ENCODE data around the gene ADAM23.

ADAM23 gene

DNA sequence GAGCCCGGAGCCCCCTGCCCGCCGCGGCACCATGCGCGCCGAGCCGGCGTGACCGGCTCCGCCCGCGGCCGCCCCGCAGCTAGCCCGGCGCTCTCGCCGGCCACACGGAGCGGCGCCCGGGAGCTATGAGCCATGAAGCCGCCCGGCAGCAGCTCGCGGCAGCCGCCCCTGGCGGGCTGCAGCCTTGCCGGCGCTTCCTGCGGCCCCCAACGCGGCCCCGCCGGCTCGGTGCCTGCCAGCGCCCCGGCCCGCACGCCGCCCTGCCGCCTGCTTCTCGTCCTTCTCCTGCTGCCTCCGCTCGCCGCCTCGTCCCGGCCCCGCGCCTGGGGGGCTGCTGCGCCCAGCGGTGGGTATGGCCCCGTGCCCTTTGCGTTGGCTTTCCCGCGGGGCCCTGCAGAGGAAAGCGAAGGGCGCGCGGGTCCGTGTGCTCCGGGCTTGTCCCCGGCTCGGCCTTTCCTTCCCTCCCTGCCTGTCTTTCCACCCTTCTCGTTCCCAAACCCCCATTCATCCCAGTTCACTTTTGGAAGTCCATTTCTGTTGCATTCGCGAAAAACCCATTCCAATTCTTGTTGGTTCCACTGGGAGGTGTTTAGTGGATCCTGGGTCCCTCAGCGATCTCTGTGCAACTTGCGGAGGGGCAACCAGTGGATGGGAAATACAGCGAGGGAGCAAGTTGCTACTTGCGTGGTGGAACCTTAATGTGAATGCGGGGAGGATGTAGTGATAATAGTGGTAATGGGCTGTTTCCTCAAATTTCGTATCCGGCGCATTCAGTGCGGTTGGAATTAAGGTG lies 599 bp downstream of the ADAM23 start:
- DNase-seq (ENCODE audit: low spot score): peak; percentile 84

DNA sequence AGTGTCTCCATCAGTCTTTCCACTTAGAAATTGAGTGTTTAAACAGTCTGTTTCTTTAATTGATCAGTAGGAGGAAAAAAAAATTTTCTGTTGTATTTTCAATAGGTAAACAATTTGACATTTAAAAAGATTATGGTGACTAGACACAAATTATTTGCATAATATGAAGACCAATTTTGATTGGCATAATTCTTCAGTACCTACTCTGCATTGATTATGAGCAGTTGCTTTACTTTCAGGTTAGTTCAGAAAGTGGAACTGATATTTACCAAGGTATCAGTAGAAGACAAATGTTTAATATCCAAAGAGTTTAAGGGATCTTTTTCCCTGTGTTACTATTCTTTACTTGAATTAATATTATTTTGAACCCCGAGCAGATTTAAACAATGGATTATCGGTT lies 2.6 kb downstream of the ADAM23 start:
- DNase-seq (ENCODE audit: low spot score): no peak

DNA sequence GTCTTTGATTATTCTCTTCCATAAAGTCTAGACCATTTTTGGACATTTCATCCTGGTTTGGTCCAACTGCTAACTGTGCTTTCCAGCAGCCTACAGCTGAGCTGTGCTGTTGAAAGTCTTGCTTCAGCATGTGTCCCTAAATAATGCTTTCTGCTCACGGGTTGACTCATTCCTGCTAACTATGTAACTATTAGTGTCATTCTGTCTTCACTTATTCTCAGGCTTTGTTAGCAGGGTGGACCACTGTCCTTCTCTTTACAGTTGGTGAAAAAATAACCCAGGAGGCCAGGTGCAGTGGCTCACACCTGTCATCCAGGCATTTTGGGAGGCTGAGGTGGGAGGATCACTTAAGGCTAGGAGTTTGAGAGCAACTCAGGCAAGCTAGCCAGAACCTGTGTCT lies 8.9 kb downstream of the ADAM23 start:
- DNase-seq (ENCODE audit: low spot score): no peak

DNA sequence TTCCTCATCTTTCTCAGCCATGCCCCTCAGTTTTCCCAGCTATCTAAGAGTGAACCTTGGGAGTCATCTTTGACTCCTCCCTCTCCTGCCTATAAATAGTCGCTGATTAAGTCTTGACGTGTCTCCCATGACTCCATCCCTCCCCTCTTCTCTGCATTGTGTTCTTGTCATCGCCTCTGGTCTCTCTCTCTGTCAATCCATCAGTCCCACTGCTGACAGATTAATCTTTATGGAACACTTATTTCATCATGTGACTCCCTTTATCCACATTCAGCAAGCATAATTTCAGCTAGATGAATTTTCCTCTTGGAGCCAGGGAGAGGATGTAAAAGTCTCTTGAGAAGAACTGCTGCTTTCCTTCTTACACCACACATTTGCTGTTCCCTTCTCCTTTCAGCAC lies 9.4 kb downstream of the ADAM23 start:
- no peak for DNase-seq (ENCODE audit: low spot score)

DNA sequence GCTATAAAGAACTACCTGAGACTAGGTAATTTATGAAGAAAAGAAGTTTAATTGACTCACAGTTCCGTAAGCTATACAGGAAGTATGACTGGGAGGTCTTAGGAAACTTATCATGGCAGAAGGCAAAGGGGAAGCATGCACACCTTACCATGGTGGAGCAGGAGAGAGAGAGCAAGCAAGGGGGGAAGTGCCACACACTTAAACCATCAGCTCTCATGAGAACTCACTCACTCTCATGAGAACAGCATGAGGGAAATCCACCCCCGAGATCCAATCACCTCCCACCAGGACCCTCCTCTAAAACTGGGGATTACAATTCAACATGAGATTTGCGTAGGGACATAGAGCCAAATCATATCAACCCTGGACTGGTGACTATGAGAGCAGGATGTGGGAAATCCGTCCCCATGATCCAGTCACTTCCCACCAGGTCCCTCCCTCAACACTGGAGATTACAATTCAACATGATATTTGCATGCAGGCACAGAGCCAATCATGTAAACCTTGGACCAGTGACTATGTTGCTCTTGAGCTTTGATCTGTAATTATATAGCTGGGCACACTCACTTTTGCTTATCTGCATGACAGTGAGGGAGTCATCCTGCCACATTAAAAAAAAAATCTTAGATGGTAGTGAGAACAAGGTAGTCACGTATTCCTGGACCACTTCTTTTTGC lies 12.9 kb downstream of the ADAM23 start:
- DNase-seq (ENCODE audit: low spot score): no peak

DNA sequence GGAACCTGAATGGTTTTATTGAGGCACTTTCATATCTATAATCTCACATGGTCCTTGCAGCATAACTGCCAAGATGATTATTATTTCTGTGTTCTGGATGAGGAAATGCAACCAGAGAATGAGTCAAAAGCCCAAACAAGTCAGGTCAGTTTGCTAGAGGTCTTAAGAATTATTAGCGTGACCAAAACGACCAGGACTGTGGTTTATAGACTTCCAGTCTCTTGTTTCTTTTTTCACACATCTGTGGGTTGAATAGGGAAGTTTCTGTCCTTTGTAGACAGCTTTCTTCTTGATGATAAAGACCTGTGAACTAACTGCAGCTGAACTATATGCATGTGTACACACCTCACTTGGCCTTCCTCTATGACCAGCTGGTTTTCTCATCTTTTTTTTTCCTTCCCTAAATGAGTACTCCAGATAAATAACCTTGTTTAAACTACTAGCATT lies 13.9 kb downstream of the ADAM23 start:
- DNase-seq (ENCODE audit: low spot score): no peak

DNA sequence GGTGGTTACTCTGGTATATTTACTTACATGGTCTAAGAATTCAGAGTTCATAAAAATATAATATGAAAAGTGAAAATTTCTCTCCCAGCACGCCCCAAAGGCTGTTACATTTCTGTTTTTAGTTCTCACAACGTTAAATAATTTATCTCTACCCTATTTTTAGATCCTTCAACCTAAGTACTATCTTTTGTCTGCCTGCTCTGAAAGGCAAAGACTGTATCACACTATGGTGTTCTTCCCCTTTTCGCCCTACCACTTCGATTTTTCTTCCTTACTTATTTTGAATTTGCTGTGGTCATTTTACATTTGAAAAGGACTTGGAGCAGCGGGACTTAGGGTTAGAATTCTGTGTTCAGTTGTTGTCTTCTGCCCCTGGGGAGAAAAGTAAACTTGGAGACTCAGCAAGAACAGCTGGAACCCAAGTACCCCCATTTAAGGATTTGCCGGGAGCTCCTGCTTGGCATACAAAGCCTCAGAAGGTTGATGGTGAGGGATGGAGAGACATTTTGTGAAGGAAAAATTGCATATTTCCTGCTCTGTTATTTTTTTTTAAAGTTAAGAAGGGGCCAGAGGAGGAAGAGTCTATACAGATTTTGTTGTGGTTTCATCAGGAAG lies 19.0 kb downstream of the ADAM23 start:
- no peak for DNase-seq (ENCODE audit: low spot score)

DNA sequence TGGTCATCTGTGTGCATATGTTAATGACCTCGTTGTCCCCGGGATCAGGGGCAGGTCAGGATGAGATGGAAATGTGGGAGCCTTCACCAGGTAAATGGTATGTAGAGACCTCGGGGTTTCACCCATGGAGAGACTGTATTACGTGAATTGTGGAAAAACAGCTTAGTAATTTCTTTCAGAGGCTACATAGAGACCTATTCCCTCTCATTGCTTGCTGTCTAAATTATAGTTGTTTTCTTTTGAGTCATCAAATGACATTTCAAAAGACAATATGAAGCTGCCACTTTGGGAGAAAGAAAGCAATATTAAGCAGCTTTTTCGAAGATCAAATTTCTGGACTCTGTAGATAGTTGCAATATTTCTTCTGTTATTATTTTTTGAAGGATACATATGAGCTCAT lies 20.4 kb downstream of the ADAM23 start:
- DNase-seq (ENCODE audit: low spot score): no peak

DNA sequence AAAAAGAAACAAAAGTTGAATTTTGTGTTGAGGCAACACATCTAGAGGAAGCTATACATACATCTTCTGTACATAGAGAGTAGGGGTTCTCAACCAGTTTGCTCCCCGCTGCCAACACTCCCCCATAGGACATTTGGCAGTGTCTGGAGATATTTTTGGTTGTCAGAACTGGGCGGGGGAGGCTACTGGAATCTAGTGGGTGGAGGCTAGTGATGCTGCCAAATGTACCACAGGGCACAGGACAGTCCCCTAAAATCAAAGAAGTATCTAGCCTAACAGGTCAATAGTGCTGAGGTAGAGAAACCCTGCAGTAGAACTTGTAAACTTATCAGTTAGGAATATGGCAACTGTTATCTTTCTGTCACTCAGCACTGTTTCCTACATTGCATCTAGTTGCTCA lies 21.3 kb downstream of the ADAM23 start:
- no peak for DNase-seq (ENCODE audit: low spot score)

DNA sequence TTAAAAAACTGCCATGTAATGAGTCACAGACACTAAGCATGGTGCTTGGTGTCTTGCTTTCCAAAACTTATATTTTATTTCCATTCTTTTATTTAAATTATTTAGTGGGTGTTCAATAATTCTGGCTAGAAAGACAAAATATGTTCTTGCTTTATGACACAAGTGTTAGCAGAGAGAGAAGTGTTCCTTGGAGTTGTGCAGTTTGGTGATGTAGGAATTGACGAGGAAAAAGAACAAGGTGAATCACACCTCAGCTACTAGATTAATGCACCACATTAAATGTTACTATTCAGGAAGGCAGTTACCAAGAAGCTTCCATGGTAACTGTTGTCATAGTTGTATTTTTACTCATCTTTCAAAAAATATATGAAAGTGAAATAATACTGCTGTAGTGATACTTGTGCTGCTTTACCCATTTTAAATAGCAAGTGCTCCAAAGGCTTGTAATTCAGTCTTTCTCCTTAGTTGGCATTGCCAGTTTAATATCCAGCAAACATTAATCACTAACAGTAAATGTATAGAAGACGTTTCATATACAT lies 28.3 kb downstream of the ADAM23 start:
- DNase-seq (ENCODE audit: low spot score): no peak

DNA sequence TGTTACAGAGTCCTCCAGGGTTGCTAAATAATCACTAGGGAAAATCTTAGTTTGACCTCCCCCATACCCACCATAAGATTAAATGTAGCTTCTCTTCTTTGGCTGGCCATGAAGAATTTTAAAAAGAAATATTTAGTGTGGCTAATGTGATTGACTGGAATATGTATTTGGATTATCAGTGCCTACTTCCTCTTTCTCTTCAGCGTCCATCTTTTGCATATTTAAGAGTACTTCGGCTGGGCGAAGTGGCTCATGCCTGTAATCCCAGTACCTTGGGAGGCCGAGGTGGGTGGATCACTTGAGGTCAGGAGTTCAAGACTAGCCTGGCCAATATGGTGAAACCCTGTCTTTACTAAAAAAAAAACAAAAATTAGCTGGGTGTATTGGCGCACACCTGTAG lies 28.8 kb downstream of the ADAM23 start:
- DNase-seq (ENCODE audit: low spot score): no peak

DNA sequence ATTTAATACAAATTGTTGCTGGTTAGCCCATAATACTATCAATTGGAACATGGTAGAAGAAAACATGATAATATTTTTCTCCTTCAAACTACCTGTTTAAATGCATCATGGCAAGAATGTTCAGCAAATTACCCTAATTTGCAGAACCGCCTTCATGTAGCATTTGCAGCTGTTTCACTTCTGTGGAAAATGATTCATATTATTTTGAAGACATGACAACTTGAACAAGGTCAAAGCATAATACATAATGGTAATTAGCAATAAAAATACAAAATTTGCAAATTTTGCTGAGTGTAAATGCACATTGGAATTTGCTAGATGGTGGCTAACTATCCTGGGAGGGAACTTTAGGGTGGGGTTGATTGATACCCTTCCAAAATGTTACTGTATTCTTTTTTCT lies 30.8 kb downstream of the ADAM23 start:
- no peak for DNase-seq (ENCODE audit: low spot score)

DNA sequence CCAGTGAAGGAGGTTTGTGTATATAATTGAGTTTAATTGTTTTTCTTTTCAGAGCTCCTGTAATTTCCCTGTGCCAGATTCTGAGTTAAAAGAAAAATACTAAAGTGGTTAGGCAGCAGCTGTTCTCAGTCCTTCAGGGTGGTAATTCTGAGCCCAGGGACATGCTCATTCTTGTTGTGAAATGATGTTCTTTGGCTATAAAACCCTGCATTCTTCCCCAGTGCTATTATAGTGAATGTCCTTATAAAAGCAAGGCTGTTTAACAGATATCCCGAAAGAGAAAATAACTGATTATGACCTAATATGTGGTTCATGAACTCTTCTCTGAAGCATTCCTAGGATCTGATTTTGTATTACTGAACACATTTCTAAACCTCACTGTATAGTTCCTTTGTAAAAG lies 34.0 kb downstream of the ADAM23 start:
- DNase-seq (ENCODE audit: low spot score): no peak

DNA sequence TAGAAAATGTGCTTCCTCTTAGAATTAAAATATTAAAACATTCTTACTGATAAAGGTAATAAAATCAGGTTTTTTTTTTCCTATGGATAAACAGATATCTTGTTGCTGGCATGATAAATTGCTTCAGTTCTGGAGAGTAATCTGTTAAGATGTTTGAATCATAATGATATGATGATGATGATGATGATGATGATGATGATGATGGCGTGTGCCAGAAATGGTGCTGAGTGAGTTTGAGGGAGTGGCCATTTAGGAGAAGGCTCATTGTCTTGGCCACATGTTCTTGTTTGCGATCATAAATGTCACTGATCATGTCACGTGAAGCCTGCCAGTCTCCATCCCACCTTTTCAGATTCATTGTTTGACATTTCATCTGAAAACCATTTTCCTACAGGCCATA lies 35.0 kb downstream of the ADAM23 start:
- DNase-seq (ENCODE audit: low spot score): no peak

DNA sequence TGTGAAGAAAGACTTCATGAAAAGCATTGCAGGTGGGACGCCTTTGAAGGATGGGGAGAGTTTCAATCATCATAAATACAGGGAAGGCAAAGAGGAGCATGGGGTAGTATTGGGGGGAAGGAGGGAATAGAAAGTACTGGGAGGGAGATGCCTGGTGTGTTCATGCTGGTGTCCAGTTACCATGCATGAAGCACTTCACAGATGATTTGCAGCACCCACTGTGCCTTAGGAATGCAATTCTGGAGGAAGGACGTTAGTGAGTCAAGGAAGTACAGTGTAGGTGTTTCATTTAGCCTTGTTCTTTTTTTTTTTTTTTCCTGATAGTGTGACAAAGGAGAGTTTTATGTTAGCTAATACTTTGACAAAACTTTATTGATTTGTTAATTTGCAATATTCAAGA lies 36.8 kb downstream of the ADAM23 start:
- no peak for DNase-seq (ENCODE audit: low spot score)

DNA sequence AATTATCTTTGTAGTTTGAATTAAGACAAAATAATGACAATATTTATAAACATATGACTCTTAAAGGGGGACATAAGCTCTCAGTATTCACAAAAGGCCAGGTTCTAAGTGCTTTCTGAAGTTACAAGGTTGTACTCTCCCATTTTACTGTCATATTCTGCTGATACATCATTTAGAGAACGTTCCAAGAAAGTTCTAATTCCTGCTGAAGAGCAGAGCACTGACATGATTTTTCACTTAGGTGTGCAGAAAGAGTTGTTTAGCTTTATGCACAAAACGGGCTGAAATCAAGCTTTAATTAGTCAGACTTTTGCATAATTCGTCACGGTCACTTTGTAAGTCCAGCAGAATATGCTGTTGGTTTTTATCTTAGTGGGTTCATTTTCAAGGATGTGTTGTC lies 37.3 kb downstream of the ADAM23 start:
- DNase-seq (ENCODE audit: low spot score): no peak

DNA sequence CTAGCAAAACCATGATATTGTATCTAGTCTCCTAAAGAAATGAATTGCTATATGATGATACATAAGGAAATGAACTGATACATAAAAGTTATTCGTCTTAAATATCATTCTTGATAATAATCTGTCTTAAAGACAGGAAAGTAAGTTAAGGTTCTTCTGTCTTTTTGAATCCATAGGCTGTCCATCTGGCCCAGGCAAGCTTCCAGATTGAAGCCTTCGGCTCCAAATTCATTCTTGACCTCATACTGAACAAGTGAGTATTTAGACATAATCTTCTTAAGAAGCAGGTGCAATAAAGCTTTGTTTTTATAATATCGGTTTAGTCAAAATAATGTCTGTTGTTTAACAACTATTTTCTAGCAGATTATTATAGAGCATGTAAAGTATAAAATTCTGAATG lies 37.7 kb downstream of the ADAM23 start:
- no peak for DNase-seq (ENCODE audit: low spot score)

DNA sequence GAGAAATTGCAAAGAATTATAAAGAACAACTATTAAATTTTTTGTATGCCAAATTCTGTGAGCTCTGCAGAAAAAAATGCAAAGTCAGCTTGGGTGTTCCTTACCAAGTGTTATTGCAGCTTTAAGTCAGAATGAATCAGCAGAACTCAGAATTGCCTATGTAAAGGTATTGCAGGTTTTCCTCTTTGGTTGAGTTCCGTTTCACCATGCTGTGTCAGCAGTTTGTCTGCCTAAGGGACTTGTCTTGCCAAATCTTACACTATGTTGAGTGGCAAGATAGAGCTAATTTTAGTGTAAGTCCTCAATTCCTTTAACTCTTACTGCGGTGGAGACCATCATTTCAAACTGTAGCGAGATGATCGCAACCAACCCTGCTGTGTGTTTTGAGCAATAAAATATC lies 38.8 kb downstream of the ADAM23 start:
- DNase-seq (ENCODE audit: low spot score): no peak

DNA sequence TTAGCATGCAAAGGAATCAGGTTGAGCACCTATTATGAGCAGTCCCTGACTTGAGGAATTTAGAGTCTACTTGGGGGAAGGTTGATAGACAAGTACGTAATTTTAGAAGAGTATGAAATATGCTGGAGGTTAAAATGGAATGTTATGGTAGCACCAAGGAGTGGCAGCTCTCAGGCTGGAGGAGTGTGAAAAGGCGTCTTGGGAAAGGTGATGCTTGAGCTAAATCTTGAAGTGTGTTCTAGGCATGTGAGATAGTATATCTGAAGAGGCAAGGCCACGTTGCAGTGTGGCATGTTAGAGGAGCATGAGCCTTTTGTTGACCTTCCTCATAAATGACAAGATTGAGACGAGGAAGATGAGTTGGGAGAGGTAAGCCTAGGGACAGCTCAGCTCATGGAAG lies 39.3 kb downstream of the ADAM23 start:
- no peak for DNase-seq (ENCODE audit: low spot score)

DNA sequence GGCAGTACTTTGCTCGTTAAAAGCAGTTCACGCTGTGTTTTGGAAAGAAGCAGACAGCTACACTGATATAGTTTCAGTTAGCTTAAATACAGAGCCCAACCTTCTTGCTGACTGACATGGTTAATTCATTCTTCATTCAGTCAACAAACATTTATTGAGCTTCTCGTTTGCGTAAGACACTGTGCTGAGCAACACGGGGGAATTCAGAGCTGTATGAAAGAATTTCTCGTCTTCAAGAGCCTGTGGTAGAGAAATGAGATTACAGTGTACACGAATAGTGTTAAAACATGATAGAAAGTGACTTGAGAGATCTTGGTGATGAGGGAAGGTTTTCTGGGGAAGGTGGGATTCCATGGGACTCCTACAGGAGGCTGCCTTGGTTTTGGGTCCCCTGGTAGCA lies 44.7 kb downstream of the ADAM23 start:
- DNase-seq (ENCODE audit: low spot score): no peak

DNA sequence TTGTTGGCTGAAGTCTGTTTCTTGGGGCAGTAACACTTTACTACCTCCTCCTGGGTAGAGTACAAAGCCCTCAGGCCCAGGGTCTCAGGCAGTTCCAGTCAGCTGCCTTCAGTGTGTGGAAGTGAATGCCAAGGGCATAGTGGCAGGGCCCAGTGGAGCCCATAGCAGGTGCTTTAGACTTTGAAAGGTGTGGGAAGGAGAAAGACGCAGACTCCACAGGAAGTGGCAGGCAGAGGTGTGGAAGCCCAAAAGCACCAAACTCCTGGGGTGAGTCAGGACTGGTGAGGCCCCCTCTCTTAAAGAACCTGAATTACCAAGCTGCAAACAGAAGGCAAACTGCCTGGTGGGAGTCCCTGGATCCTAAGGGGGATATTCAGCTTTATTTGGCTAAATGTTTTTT lies 45.3 kb downstream of the ADAM23 start:
- no peak for DNase-seq (ENCODE audit: low spot score)

DNA sequence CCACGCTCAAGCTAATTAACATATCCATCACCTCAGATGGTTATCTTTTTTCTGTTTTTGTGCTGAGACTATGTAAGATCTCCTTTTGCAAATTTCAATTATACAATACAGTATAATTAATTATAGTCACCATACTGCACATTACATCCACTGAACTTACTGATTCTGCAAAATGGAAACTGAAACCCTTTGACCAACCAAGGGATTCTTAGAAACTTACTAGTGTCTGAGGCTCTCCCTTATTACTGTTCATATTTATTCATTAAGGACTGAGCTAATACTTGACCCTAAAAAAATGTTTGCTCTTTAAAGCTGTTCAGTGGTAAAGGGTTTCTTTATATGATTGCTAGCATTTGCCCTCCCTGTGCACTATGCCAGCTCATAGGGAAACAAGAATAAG lies 50.7 kb downstream of the ADAM23 start:
- no peak for DNase-seq (ENCODE audit: low spot score)

DNA sequence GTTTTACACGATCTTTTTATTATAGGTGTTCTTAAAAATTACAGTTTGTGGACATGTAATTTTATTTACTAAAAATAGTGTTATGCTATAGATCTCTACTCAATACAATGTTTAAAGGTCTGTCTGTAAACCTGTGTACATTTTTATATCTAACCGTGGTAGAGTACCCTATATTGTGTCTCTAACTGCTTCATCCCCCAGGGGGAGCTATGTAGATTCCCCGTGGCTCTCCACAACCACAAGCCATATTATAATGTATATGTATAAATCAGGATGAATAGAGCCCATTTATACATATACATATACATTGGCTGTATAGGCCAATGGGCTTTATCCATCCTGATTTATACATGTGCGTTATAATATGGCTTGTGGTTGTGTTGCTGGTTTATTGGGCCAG lies 59.4 kb downstream of the ADAM23 start:
- no peak for DNase-seq (ENCODE audit: low spot score)

Measured in GM03348 (cell line).